Chondrocyte (in vitro differentiated cells): Measurements from ENCODE around the gene TCAP. TPM values are rescaled to one million over a fixed set of nuclear protein-coding genes. Genes with fewer than 3 reads are reported as not detected.
A peak's percentile ranks its signal among the peaks of the same experiment; 100 is the strongest.

Source experiments
- DNase-seq: peaks from one replicate; pipeline ENCODE4 v3.0.0; 2021; ENCODE audit warnings: mixed read lengths, low spot score
- H3K27ac Mint-ChIP-seq: one replicate; pipeline ENCODE4 v1.8.0; 2021; ENCODE audit warnings: mild to moderate bottlenecking, moderate library complexity, mixed read lengths; ENCODE audit not compliant: unreplicated experiment
- H3K27me3 Mint-ChIP-seq: 2 replicates; pipeline ENCODE4 v1.8.0; 2021; ENCODE audit warnings: low read depth, mixed read lengths
- H3K36me3 Mint-ChIP-seq: 2 replicates; pipeline ENCODE4 v1.8.0; 2021; ENCODE audit warnings: low read depth, mixed read lengths
- H3K4me1 Mint-ChIP-seq: 2 replicates; pipeline ENCODE4 v1.8.0; 2021; ENCODE audit warnings: low read depth, mild to moderate bottlenecking, mixed read lengths
- H3K4me3 Mint-ChIP-seq: one replicate; pipeline ENCODE4 v1.8.0; 2021; ENCODE audit warnings: mild to moderate bottlenecking, moderate library complexity, mixed read lengths; ENCODE audit not compliant: unreplicated experiment
- H3K9me3 Mint-ChIP-seq: 2 replicates; pipeline ENCODE4 v1.8.0; 2021; ENCODE audit warnings: low read depth, mixed read lengths
- CTCF ChIP-seq: fragments of 200-600 bp; sonication (generic); IDR thresholded peaks from 2 replicates; pipeline ENCODE4 v1.5.0; 2021; ENCODE audit warnings: antibody characterized with exemption, mild to moderate bottlenecking, moderate library complexity
- total RNA-seq: library from RNA; stranded (reverse); gene quantifications from 3 replicates; pipeline ENCODE4 v1.2.1, GENCODE V29; 2021

TCAP gene
- total RNA-seq, 1 donor from 2014 or later, result 0.77 TPM

- H3K4me3 Mint-ChIP-seq, result peak overlapping the region; percentile 78
- no peak for TF ChIP-seq CTCF
- peaks cover 14% of the 10 kb centered on the region for H3K4me1 Mint-ChIP-seq
- H3K27ac Mint-ChIP-seq, result peak overlapping the region; percentile 61
- no peaks in the 10 kb centered on the region for H3K9me3 Mint-ChIP-seq
- H3K36me3 Mint-ChIP-seq, result no peaks in the 10 kb centered on the region
- no peak for DNase-seq
- H3K27me3 Mint-ChIP-seq, result peaks cover 13% of the 10 kb centered on the region
These were observed 46.8 kb upstream of the TCAP start for GRCh38 chr17:39618246-39618913.

GRCh38 chr17:39618956-39619785, 46.0 kb upstream of the TCAP start:
- peaks cover 13% of the 10 kb centered on the region for H3K27me3 Mint-ChIP-seq
- no peaks in the 10 kb centered on the region for H3K36me3 Mint-ChIP-seq
- DNase-seq, result no peak
- H3K4me3 Mint-ChIP-seq, result no peak overlapping the region
- no peak for TF ChIP-seq CTCF
- no peaks in the 10 kb centered on the region for H3K9me3 Mint-ChIP-seq
- no peak overlapping the region for H3K27ac Mint-ChIP-seq
- peaks cover 14% of the 10 kb centered on the region for H3K4me1 Mint-ChIP-seq

- no peak for DNase-seq
- no peaks in the 10 kb centered on the region for H3K9me3 Mint-ChIP-seq
- peaks cover 14% of the 10 kb centered on the region for H3K4me1 Mint-ChIP-seq
- no peak for TF ChIP-seq CTCF
- no peak overlapping the region for H3K4me3 Mint-ChIP-seq
- peaks cover 13% of the 10 kb centered on the region for H3K27me3 Mint-ChIP-seq
- no peaks in the 10 kb centered on the region for H3K36me3 Mint-ChIP-seq
- no peak overlapping the region for H3K27ac Mint-ChIP-seq
These were observed 45.4 kb upstream of the TCAP start for GRCh38 chr17:39619786-39620101.

GRCh38 chr17:39621523-39622379, 43.4 kb upstream of the TCAP start:
- Mint-ChIP-seq H3K27me3 (peaks cover 19% of the 10 kb centered on the region), H3K27ac (no peak overlapping the region), H3K4me1 (peaks cover 20% of the 10 kb centered on the region), H3K36me3 (peaks cover 2% of the 10 kb centered on the region), H3K4me3 (no peak overlapping the region), H3K9me3 (no peaks in the 10 kb centered on the region)
- TF ChIP-seq CTCF, result peak; percentile 100
- DNase-seq, result no peak
